D721Med (cell line): ENCODE results near the gene GCLM.
"Not testable (repeated sequence)": the region's sequence is repeated elsewhere in the genome, so short reads cannot be mapped to it uniquely, and the experiment has no call there.

Experiments used
- DNase-seq: peaks from one replicate; pipeline ENCODE4 v3.0.0; 2011; ENCODE audit warnings: low spot score; ENCODE audit not compliant: insufficient read length
- FAIRE-seq: peaks from 2 replicates; lab custom pipeline; 2011; peaks lifted over from hg19 to GRCh38; lab: Jason Lieb, UNC
- TF ChIP-seq, protein P1 (sequence below): IDR thresholded peaks from 2 replicates; pipeline ENCODE4 v1.5.1; 2012; ENCODE audit warnings: mild to moderate bottlenecking, control low read depth; ENCODE audit not compliant: insufficient read depth; ENCODE audit errors: missing control alignments

Gene GCLM

DNA sequence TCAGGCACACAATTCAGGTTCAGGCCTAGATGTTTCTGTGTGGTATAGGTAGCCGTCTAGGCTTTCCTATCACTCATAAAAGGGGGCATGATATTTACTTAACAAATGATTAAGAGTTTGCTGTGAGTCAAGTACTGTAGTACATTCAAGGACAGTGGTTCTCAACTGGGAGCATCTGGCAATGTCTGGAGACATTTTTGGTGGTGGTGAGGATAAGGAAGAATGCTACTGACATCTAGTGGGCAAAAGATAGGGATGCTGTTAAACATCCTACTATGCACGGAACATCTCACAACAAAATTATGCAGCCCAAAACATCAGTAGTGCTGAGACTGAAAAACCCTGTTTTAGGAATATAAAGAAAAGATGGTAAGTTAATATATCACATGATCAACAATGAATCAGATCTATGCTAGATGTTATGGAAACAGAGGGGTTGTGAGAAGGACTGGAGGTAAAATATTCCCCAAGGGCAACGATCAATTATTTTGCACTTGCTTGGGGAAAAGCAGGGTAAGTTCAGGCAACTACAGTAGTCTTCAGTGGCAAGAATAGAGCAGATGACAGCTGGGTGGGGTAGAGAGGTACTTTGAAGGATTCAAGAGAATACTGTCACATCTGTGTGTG is 35.1 kb downstream of the GCLM start:
- TF ChIP-seq, protein P1, sequence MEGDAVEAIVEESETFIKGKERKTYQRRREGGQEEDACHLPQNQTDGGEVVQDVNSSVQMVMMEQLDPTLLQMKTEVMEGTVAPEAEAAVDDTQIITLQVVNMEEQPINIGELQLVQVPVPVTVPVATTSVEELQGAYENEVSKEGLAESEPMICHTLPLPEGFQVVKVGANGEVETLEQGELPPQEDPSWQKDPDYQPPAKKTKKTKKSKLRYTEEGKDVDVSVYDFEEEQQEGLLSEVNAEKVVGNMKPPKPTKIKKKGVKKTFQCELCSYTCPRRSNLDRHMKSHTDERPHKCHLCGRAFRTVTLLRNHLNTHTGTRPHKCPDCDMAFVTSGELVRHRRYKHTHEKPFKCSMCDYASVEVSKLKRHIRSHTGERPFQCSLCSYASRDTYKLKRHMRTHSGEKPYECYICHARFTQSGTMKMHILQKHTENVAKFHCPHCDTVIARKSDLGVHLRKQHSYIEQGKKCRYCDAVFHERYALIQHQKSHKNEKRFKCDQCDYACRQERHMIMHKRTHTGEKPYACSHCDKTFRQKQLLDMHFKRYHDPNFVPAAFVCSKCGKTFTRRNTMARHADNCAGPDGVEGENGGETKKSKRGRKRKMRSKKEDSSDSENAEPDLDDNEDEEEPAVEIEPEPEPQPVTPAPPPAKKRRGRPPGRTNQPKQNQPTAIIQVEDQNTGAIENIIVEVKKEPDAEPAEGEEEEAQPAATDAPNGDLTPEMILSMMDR: peak; percentile 51
- FAIRE-seq: no peak
- DNase-seq: no peak

DNA sequence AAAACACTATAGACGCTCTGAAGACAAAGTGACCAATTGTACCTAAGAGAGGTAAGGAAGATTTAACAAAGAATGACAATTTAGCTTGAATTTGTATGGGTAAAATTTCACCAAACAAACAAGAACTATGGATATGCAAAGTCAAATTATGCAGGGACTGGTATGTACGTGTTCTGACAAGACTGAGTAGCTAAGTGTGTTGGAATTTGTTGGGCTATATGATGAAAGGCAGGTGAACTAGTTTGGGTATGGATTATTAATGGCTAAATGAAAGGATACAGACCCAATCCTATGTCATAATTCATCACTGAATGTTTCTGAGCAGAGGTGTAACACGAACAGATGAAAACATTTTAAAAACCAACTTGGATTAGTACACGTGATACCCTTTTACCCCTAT is 37.9 kb downstream of the GCLM start:
- FAIRE-seq: no peak
- TF ChIP-seq, protein P1: no peak
- no peak for DNase-seq

DNA sequence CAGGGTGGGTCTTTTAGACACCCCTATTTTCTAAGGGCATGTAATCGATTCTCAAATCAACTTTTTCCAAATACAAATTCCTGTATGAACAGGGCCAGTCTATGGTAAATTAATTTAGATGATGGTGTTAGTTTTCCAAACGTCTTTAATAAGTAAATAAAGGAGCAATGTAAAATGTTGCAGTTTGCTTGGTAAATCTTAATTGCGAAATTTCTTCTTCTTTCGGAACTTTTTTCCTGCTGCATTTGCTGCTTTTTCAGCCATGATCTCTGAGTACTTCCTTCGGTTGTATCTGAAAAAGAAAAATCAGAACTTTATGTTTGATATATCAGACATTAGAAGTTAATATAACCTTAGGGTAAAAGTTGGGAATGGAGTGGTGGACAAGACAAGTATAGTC is 39.6 kb downstream of the GCLM start:
- DNase-seq: no peak
- TF ChIP-seq, protein P1: no peak
- FAIRE-seq: no peak

DNA sequence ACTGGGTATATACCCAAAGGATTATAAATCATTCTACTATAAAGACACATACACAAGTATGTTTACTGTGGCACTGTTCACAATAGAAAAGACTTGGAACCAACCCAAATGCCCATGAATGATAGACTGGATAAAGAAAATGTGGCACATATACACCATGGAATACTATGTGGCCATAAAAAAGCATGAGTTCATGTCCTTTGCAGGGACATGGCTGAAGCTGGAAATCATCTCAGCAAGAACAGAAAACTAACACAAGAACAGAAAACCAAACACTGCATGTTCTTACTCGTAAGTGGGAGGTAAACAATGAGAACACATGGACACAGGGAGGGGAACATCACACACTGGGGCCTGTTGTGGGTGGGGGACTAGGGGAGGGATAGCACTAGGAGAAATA is 40.7 kb downstream of the GCLM start:
- not testable (repeated sequence) for DNase-seq, FAIRE-seq

DNA sequence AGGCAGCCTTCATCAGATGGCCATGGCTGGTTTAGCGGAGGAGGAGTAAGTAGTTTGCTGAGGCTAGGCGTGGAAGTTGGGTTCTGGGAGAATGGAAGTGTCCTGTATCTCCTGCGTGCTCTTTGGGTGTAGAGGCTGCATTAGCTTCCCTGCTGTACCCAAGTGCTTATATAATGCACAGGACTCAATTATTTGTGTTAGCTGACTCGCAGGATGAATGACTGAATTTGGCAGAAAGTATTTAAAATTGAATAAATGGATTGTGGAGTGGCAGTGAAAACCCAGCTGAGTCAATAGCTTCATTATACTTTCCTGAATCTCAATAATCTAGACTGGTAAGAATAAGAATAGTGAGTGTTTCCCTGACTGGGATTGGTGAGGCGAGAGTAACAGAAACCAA is 44.0 kb downstream of the GCLM start:
- FAIRE-seq (no peak), DNase-seq (no peak)
- TF ChIP-seq, protein P1: no peak

DNA sequence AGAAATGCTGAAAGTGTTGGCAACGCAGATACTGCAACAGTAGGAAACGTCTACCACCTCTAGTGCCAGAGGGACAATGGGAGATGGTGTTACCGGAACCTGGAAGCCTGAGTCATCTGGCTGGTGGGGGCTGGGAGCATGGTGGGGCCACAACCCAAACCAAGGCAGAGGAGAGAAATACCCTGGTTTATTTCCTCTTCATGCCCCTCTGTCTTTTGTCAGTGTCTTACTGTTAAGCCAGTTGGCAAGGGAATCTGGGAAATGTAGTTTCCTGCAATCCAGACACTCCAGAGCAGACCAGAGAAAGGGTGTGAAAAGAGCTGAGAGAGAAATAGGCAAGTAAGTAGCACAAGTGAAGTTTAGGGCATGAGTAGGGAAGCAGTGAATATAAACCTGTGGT is 45.1 kb downstream of the GCLM start:
- TF ChIP-seq, protein P1: no peak
- DNase-seq (no peak), FAIRE-seq (no peak)

DNA sequence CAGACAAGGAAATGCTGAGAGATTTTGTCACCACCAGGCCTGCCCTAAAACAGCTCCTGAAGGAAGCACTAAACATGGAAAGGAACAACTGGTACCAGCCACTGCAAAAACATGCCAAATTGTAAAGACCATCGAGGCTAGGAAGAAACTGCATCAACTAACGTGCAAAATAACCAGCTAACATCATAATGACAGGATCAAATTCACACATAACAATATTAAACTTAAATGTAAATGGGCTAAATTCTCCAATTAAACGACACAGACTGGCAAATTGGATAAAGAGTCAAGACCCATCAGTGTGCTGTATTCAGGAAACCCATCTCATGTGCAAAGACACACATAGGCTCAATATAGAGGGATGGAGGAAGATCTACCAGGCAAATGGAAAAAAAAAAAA is 51.6 kb downstream of the GCLM start:
- not testable (repeated sequence) for DNase-seq, FAIRE-seq

DNA sequence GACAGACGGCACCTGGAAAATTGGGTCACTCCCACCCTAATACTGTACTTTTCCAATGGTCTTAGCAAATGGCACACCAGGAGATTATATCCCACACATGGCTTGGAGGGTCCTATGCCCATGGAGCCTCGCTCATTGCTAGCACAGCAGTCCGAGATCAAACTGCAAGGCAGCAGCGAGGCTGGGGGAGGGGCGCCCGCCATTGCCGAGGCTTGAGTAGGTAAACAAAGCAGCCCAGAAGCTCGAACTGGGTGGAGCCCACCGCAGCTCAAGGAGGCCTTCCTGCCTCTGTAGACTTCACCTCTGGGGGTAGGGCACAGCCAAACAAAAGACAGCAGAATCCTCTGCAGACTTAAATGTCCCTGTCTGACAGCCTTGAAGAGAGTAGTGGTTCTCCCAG is 53.2 kb downstream of the GCLM start:
- DNase-seq, FAIRE-seq: not testable (repeated sequence)

DNA sequence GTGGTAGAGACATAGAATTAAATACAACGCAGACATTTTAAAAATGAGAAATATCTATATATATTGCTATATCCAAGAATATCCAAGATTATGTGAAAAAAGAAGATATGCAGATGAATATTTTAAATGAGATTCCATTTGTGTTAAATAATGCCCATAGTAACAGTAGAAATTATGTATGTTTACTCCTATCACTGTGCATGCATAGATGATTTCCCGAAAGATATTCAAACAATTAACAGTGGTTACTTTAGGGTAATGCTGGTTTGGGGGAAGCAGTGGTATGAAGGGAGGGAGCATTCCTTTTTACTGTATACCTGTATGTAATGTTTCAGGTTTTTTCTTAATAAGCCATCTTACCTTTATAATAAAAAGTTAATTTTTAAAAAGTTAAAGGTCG is 55.3 kb downstream of the GCLM start:
- FAIRE-seq: no peak
- TF ChIP-seq, protein P1: no peak
- no peak for DNase-seq
